Measurements from ENCODE around the gene FGFR3.

DNA sequence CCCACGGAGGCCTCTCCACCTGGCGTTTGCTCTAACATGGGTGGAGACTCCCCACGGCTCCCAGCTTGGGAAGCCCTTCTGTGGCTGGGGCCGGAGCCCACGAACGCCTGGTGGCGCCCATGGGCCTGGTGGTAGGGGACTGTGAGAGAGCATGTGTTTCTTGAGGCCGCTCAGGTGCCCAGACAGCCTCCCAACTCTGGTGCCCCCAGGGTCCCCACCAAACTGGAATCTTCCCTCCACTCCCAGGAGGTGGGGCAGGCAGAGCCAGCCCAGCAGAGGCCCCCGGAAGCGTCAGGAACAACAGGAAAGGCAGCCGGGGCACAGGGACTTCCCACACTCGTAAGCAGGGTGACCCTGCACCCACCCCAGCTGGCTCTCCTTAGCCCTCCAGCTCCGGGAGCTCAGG, 33.3 kb upstream of the FGFR3 start:
- no peak for TF ChIP-seq TAF1 (IDR thresholded peaks at IDR 0.05; ENCODE audit: borderline replicate concordance, low read depth, low read length)
- TF ChIP-seq, protein P1, sequence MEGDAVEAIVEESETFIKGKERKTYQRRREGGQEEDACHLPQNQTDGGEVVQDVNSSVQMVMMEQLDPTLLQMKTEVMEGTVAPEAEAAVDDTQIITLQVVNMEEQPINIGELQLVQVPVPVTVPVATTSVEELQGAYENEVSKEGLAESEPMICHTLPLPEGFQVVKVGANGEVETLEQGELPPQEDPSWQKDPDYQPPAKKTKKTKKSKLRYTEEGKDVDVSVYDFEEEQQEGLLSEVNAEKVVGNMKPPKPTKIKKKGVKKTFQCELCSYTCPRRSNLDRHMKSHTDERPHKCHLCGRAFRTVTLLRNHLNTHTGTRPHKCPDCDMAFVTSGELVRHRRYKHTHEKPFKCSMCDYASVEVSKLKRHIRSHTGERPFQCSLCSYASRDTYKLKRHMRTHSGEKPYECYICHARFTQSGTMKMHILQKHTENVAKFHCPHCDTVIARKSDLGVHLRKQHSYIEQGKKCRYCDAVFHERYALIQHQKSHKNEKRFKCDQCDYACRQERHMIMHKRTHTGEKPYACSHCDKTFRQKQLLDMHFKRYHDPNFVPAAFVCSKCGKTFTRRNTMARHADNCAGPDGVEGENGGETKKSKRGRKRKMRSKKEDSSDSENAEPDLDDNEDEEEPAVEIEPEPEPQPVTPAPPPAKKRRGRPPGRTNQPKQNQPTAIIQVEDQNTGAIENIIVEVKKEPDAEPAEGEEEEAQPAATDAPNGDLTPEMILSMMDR (IDR thresholded peaks at IDR 0.05), result no peak
- no peak for TF ChIP-seq TEAD4 (IDR thresholded peaks at IDR 0.05; ENCODE audit: borderline replicate concordance, insufficient read depth)
- no peak for TF ChIP-seq NFIC (IDR thresholded peaks at IDR 0.05; ENCODE audit: borderline replicate concordance)
- TF ChIP-seq RAD21 (IDR thresholded peaks at IDR 0.05; ENCODE audit: low read length), result no peak
- TF ChIP-seq, protein P2, sequence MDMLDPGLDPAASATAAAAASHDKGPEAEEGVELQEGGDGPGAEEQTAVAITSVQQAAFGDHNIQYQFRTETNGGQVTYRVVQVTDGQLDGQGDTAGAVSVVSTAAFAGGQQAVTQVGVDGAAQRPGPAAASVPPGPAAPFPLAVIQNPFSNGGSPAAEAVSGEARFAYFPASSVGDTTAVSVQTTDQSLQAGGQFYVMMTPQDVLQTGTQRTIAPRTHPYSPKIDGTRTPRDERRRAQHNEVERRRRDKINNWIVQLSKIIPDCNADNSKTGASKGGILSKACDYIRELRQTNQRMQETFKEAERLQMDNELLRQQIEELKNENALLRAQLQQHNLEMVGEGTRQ (IDR thresholded peaks at IDR 0.05; ENCODE audit: borderline replicate concordance, low read depth, low read length), result no peak

Measured in SK-N-SH (cell line).